SK-N-MC (cell line): ENCODE measurements around the gene CCDC51.
A peak's percentile ranks its signal among the peaks of the same experiment; 100 is the strongest.
"Not testable (repeated sequence)": the region's sequence is repeated elsewhere in the genome, so short reads cannot be mapped to it uniquely, and the experiment has no call there.

Experiments
- DNase-seq: peaks from one replicate; pipeline ENCODE4 v3.0.0-alpha.2; 2011; ENCODE audit warnings: low read depth, low spot score
- H3K27ac ChIP-seq: fragments of 200-600 bp; sonication (generic); 2 replicates; pipeline ENCODE4 v1.5.1; 2016; ENCODE audit warnings: mixed run types
- H3K36me3 ChIP-seq: fragments of 200-600 bp; sonication (generic); 2 replicates; pipeline ENCODE4 v1.6.1; 2017; ENCODE audit warnings: antibody characterized with exemption, low read length, mixed read lengths; ENCODE audit not compliant: insufficient read depth
- H3K4me3 ChIP-seq: fragments of 200-600 bp; sonication (generic); 2 replicates; pipeline ENCODE4 v1.5.1; 2016
- H3K9ac ChIP-seq: fragments of 200-600 bp; sonication (generic); 2 replicates; pipeline ENCODE4 v1.8.0; 2017; ENCODE audit warnings: mixed run types, mixed read lengths; ENCODE audit not compliant: insufficient read length
- H3K9me3 ChIP-seq: fragments of 200-600 bp; sonication (generic); 2 replicates; pipeline ENCODE4 v1.6.1; 2017; ENCODE audit warnings: low read depth, mild to moderate bottlenecking, antibody characterized with exemption, low read length, moderate library complexity, mixed read lengths
- EZH2 ChIP-seq: fragments of 200-600 bp; sonication (generic); IDR thresholded peaks from one replicate; pipeline ENCODE4 v1.6.1; 2017; ENCODE audit warnings: antibody characterized with exemption
- FOXP2 ChIP-seq: optimal IDR thresholded peaks from 2 replicates; pipeline ENCODE3; 2011; ENCODE audit warnings: mild to moderate bottlenecking, moderate library complexity; ENCODE audit not compliant: insufficient read depth; ENCODE audit errors: extremely low read length, control extremely low read depth
- POLR2AphosphoS5 ChIP-seq: IDR thresholded peaks from 2 replicates; pipeline ENCODE4 v1.6.1; 2012; ENCODE audit warnings: mild to moderate bottlenecking, low read depth, low read length, borderline replicate concordance

The CCDC51 gene

GRCh38 chr3:48474619-48475018 is 34.7 kb upstream of the CCDC51 start:
- DNase-seq = no peak
- TF ChIP-seq POLR2AphosphoS5 (no peak), FOXP2 (no peak)
- Histone ChIP-seq H3K36me3 (no peaks in the 10 kb centered on the region), H3K4me3 (no peak overlapping the region), H3K9me3 (no peaks in the 10 kb centered on the region), H3K9ac (no peak overlapping the region), H3K27ac (no peak overlapping the region)

GRCh38 chr3:48474031-48474430 is 34.1 kb upstream of the CCDC51 start:
- not testable (repeated sequence) for H3K4me3 ChIP-seq, H3K27ac ChIP-seq, DNase-seq, H3K9me3 ChIP-seq, H3K36me3 ChIP-seq, H3K9ac ChIP-seq

- Histone ChIP-seq H3K36me3 (no peaks in the 10 kb centered on the region), H3K4me3 (no peak overlapping the region), H3K27ac (peak overlapping the region; percentile 10; the same call in 1 of the 2 replicates), H3K9ac (no peak overlapping the region), H3K9me3 (no peaks in the 10 kb centered on the region)
- TF ChIP-seq FOXP2 (no peak), POLR2AphosphoS5 (no peak), EZH2 (no peak)
- no peak for DNase-seq
These were observed 33.7 kb upstream of the CCDC51 start for GRCh38 chr3:48473617-48473952.

GRCh38 chr3:48472923-48473616 is 33.2 kb upstream of the CCDC51 start:
- peak; percentile 44 for DNase-seq
- H3K4me3 ChIP-seq = peak overlapping the region; percentile 89
- H3K27ac ChIP-seq = peak overlapping the region; percentile 85
- no peaks in the 10 kb centered on the region for H3K9me3 ChIP-seq
- peak overlapping the region; percentile 83 for H3K9ac ChIP-seq
- H3K36me3 ChIP-seq = no peaks in the 10 kb centered on the region
- TF ChIP-seq EZH2 (no peak), POLR2AphosphoS5 (peak; percentile 84)

GRCh38 chr3:48472673-48472922 is 32.7 kb upstream of the CCDC51 start:
- H3K4me3 ChIP-seq = peak overlapping the region; percentile 89
- TF ChIP-seq FOXP2 = no peak
- TF ChIP-seq POLR2AphosphoS5 = no peak
- no peak for TF ChIP-seq EZH2
- H3K9ac ChIP-seq = peak overlapping the region; percentile 83
- no peak for DNase-seq
- peak overlapping the region; percentile 85 for H3K27ac ChIP-seq
- no peaks in the 10 kb centered on the region for H3K9me3 ChIP-seq
- no peaks in the 10 kb centered on the region for H3K36me3 ChIP-seq

GRCh38 chr3:48470286-48470685 is 30.4 kb upstream of the CCDC51 start:
- no peak for TF ChIP-seq FOXP2
- TF ChIP-seq EZH2 = no peak
- TF ChIP-seq POLR2AphosphoS5 = no peak
- Histone ChIP-seq H3K9me3 (no peaks in the 10 kb centered on the region), H3K36me3 (no peaks in the 10 kb centered on the region), H3K27ac (no peak overlapping the region), H3K9ac (no peak overlapping the region), H3K4me3 (no peak overlapping the region)
- DNase-seq = no peak

- DNase-seq = no peak
- Histone ChIP-seq H3K27ac (no peak overlapping the region), H3K9ac (no peak overlapping the region), H3K36me3 (no peaks in the 10 kb centered on the region), H3K4me3 (no peak overlapping the region), H3K9me3 (no peaks in the 10 kb centered on the region)
- no peak for TF ChIP-seq FOXP2
- TF ChIP-seq EZH2 = no peak
- TF ChIP-seq POLR2AphosphoS5 = no peak
These were observed 29.4 kb upstream of the CCDC51 start for GRCh38 chr3:48469046-48469915.

- Histone ChIP-seq H3K4me3 (no peak overlapping the region), H3K9ac (no peak overlapping the region), H3K36me3 (no peaks in the 10 kb centered on the region), H3K9me3 (no peaks in the 10 kb centered on the region), H3K27ac (no peak overlapping the region)
- TF ChIP-seq EZH2 (no peak), POLR2AphosphoS5 (no peak), FOXP2 (no peak)
- DNase-seq = no peak
These were observed 28.4 kb upstream of the CCDC51 start for GRCh38 chr3:48468329-48468731.

GRCh38 chr3:48467473-48468267 is 27.8 kb upstream of the CCDC51 start:
- Histone ChIP-seq H3K4me3 (no peak overlapping the region), H3K9me3 (no peaks in the 10 kb centered on the region), H3K36me3 (no peaks in the 10 kb centered on the region), H3K27ac (no peak overlapping the region), H3K9ac (no peak overlapping the region)
- DNase-seq = no peak
- TF ChIP-seq POLR2AphosphoS5 = 0 out of 2 replicates have a peak, but pooled peaks have one; percentile 4
- no peak for TF ChIP-seq FOXP2
